AG04449 (cell line): ENCODE results near the gene LRIG3.

Experiments
- CTCF ChIA-PET: fragments of 350-600 bp; formaldehyde crosslinking; extraction: SDS; loops from one replicate; lab custom pipeline; 2021; ENCODE audit warnings: antibody characterized with exemption; lab: Yijun Ruan, JAX
- POLR2A ChIA-PET: fragments of 400-600, 350-600 bp; formaldehyde crosslinking; extraction: SDS; loops from one replicate; lab custom pipeline; 2020; ENCODE audit warnings: antibody characterized with exemption, inconsistent platforms; lab: Yijun Ruan, JAX
- DNase-seq: peaks from one replicate; pipeline ENCODE4 v3.0.0-alpha.2; 2010; ENCODE audit warnings: low read depth, low spot score
- H3K4me3 ChIP-seq: 2 replicates; pipeline ENCODE4 v1.5.1; 2011; ENCODE audit warnings: low read depth, mild to moderate bottlenecking, control low read depth, low read length
- TF ChIP-seq, protein P1 (sequence below): IDR thresholded peaks from one replicate; pipeline ENCODE4 v1.5.1; 2011; ENCODE audit warnings: mild to moderate bottlenecking, moderate library complexity, low read length, control low read depth, inconsistent platforms; ENCODE audit not compliant: insufficient read depth; ENCODE audit errors: missing control alignments

Gene LRIG3

DNA sequence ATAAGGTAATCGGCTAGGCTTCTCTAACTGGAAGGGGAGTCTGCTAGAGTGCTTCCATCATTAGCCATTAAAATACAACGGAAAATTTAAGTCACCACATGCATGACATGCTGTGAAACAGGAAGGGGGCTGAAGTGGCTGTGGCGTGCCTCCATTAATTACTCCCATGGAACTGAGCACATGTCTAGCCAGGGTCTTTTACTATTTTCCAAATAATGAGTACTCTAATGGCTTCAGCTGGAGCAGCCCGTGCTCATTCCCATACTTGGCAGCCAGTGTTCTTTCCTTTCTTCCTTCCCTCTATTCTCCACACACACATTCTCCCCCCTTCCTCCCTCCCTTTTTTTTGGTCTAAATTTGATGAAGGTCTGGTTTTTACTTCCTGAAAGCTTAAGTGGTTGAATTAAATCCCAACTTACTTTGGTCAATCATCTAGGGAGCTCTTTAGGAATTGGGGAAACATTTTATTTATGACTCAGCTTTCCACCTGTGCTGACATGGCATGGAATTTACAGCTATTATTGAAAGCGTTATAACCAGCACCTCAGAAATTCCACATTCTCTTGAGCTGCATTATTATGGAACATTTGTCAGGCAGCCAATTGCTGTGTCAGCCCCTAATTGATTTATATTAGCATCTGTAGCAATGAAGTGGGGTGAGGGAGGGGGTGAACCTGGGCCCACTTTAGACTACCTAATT, 72.3 kb downstream of the LRIG3 start:
- no peak for DNase-seq
- ChIA-PET CTCF (no interaction called here), POLR2A (no interaction called here)
- no peak overlapping the region for H3K4me3 ChIP-seq
- TF ChIP-seq, protein P1, sequence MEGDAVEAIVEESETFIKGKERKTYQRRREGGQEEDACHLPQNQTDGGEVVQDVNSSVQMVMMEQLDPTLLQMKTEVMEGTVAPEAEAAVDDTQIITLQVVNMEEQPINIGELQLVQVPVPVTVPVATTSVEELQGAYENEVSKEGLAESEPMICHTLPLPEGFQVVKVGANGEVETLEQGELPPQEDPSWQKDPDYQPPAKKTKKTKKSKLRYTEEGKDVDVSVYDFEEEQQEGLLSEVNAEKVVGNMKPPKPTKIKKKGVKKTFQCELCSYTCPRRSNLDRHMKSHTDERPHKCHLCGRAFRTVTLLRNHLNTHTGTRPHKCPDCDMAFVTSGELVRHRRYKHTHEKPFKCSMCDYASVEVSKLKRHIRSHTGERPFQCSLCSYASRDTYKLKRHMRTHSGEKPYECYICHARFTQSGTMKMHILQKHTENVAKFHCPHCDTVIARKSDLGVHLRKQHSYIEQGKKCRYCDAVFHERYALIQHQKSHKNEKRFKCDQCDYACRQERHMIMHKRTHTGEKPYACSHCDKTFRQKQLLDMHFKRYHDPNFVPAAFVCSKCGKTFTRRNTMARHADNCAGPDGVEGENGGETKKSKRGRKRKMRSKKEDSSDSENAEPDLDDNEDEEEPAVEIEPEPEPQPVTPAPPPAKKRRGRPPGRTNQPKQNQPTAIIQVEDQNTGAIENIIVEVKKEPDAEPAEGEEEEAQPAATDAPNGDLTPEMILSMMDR = no peak

DNA sequence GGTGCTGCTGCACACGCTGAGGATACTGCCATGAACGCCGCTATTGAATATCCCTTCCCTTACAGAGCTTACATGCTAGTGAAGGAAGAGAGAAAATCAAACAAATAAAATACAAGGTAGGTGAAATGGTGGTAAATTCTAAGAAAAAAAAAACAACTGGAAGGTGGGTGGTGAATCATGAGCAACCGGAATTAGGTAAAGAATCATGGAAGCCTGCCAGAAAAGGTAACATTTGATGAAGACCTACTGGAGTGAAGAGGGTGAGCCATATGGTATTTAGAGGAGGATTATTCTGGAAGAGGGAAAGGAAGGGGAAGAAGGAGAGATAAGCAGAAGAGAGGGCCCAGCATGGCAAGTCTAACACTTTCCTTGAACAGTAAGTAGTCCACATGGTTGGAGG, 76.1 kb downstream of the LRIG3 start:
- ChIA-PET CTCF (no interaction called here), POLR2A (no interaction called here)
- DNase-seq = no peak
- TF ChIP-seq, protein P1 = no peak
- H3K4me3 ChIP-seq = no peak overlapping the region

DNA sequence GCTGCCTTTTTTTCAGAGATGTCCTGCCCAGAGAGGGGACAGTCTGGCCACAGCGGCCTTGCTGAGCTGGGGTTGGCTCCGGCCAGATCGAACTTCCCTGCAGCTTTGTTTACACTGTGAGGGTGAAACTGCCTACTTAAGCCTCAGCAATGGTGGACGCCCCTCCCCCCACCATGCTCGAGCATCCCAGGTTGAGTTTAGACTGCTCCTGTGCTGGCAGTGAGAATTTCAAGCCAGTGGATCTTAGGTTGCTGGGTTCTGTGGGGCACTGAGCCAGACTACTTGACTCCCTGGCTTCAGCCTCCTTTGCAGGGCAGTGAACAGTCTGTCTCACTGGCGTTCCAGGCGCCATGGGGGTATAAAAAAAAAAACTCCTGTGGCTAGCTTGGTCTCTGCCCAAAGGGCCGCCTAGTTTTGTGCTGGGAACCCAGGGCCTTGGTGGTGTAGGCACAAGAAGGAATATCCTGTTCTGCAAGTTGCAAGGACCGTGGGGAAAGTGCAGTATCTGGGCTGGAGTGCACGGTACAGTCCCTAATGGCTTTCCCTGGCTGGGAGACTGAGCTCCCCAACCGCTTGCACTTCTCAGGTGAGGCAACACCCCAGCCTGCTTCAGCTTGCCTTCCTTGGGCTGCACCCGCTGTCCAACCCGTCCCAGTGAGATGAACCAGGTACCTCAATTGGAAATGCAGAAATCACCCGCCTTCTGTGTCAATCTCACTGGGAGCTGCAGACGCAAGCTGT, 79.1 kb downstream of the LRIG3 start:
- CTCF ChIA-PET = no interaction called here
- POLR2A ChIA-PET = no interaction called here
- H3K4me3 ChIP-seq = no peak overlapping the region
- no peak for DNase-seq
- TF ChIP-seq, protein P1 = no peak

DNA sequence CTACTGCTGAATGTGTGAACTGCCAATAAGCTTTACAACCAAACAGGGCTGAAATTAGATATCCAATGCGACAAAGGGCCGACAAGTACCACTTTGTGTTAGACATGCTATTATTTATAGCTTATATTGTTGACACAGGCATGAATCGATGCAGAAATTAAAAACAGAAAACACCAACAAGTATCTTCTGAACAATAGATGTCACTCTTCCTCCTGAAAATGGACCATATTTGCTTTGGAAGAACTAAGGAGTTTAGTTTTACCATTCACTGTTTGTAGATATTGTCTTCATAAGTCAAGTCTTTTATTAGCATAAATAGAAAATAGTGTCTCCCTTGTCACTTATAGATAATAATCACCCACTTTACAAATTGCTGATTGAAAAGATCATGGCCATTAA, 86.5 kb downstream of the LRIG3 start:
- TF ChIP-seq, protein P1 = no peak
- CTCF ChIA-PET = no interaction called here
- POLR2A ChIA-PET = no interaction called here
- DNase-seq = no peak
- H3K4me3 ChIP-seq = no peak overlapping the region

DNA sequence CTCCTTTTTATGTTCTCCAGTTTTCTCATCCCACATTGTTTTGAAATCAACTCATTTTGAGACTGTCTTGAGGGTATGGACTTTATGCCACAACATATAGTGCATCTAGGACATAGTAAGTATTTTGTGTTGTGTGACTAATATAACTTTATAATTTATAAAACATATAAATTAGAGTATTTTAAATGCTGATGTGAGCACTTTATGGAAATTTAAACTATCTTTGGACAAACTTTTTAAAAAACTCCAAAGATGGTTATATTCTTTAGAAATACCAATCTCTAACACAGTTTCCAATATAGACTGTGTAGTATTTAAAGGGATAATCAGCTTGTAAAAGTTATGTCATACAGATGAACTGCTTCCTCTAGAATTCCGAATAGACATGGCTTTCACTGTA, 87.4 kb downstream of the LRIG3 start:
- ChIA-PET CTCF (interaction anchor here (1.0 kb wide), 1 partner anchor 281 kb away, joined by 3 read pairs; no protein-coding TSS in a partner anchor), POLR2A (no interaction called here)
- no peak overlapping the region for H3K4me3 ChIP-seq
- no peak for DNase-seq
- TF ChIP-seq, protein P1 = no peak
